Activated naive CD4-positive, alpha-beta T cell treated with anti-CD3 and anti-CD28 coated beads, Interleukin-2, amount 50 U/mL, for 16 hours (primary cell): Measurements from ENCODE around the gene TNFRSF8.
"Not testable (repeated sequence)": the region's sequence is repeated elsewhere in the genome, so short reads cannot be mapped to it uniquely, and the experiment has no call there.

ENCODE experiments used
- DNase-seq: peaks from one replicate; pipeline ENCODE4 v3.0.0-alpha.2; 2020

Gene TNFRSF8

DNA sequence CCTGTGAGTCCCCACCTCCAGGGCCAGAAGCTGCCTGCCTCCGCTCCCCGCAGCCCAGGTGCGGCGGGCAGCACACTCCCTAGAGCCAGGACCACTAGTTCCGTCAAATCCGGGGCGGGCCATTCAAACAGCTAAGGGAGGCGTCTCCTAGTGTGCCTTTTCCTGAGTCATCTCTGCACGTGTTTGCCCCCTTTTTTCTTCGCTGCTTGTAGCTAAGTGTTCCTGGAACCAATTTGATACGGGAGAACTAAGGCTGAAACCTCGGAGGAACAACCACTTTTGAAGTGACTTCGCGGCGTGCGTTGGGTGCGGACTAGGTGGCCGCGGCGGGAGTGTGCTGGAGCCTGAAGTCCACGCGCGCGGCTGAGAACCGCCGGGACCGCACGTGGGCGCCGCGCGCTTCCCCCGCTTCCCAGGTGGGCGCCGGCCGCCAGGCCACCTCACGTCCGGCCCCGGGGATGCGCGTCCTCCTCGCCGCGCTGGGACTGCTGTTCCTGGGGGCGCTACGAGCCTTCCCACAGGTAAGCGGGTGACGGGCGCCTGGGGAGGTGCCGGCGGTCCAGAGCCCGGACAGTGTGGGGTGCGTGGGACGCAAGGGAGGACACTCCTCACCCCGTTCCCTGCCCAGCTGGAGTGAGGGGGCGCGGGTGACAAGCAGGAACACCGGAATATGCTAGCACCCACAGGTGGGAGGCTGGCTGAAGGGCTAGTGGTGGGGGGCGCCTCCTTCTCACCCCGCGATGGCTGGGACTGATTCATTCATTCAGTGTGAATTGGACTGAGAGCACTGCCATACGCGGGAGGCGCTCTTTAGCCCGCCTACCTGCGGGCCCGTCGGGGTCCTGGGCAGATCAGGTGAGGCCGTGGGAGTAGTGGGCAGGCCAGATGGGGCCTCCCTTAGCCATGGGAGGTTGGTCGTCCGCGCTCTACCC is at the start of gene TNFRSF8:
Gene TNFRSF8 (plus strand): TSS at position 163 of the 932 bp plus-strand sequence. CDS start 296 bp downstream, at position 459.
- DNase-seq = peak; percentile 40

DNA sequence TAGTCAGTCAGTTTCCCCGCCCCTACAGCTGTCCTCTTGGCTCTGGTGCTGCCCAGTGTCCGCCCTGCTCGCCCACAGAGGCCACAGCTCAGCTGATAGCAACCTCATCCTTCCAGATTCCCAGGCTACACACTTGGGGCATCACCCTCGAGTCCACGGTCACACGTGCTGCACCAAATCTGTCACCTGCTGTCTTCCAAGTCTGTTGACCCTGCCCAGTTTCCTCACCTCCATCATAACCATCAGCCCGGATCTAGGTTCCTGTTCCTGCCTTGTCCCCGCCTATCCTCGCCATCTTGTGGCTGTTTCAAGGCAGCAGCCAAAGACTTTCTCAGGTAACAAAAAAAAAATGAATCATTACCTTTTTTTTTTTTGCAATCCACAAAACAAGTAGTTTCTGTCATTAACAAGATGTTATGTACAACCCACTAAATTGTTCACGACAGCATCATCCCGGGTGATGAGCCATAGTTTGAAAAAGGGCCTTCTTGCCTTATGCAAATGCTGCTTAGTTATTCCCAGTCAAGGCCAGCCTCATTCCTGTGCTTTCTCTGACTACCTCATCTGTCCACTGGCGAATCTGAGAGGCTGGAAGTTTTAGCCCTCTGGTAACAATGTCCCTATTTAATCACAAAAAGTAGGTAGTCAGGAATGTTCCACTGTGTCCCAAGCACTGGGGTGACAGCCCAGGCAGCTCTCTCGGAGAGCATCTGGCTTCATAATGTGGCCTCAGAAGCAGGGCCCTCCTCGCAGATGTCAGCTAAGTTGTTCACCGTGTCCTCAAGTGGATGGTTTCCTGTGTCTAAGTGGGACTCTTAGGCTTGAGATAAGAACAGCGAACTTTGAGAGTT is 48.7 kb upstream of the TNFRSF8 start:
- no peak for DNase-seq

DNA sequence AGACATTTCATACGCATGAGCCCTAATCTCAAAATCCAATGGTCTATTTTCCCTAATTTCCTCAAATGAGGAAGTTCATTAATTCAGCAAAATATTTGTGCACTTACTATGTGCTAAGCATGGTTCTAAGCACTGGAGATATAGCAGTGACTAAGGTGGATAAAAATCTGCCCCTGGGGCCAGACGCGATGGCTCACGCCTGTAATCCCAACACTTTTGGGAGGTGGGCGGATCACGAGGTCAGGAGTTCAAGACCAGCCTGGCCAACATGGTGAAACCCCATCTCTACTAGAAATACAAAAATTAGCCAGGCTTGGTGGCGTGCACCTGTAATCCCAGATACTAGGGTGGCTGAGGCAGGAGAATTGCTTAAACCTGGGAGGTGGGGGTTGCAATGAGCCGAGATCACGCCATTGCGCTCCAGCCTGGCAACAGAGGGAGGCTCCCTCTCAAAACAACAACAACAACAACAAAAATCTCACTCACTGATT is 48.1 kb upstream of the TNFRSF8 start:
- DNase-seq = no peak

DNA sequence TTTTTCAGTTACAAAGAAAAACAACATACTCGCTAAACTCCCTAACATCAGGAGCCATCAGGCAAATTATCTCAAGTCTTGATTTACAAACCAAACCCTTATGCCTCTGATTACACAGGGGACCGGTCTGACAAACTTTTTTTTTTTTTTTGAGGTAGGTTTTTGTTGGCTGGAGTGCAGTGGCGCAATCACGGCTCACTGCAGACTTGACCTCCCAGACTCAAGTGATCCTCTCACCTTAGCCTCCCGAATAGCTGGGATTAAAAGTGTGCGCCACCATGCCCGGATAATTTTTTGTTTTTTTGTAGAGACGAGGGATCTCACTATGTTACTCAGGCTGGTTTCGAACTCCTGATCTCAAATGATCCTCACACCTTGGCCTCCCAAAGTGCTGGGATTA is 47.6 kb upstream of the TNFRSF8 start:
- DNase-seq = no peak

DNA sequence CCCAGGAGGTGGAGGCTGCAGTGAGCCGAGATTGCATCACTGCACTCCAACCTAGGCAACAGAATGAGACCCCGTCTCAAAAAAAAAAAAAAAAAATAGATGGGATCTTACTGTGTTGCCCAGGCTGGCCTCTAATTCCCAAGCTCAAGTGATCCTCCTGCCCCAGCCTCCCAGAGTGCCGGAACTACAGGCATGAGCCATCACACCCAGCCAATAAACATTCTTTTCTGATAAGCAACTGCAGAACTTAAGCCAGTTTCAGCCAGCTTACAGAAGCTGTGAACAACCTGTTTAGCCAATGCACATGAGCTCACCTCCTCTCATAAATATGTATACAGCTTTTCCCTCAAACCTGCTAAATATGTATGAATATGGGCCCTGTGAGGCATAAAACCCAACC is 46.9 kb upstream of the TNFRSF8 start:
- no peak for DNase-seq

DNA sequence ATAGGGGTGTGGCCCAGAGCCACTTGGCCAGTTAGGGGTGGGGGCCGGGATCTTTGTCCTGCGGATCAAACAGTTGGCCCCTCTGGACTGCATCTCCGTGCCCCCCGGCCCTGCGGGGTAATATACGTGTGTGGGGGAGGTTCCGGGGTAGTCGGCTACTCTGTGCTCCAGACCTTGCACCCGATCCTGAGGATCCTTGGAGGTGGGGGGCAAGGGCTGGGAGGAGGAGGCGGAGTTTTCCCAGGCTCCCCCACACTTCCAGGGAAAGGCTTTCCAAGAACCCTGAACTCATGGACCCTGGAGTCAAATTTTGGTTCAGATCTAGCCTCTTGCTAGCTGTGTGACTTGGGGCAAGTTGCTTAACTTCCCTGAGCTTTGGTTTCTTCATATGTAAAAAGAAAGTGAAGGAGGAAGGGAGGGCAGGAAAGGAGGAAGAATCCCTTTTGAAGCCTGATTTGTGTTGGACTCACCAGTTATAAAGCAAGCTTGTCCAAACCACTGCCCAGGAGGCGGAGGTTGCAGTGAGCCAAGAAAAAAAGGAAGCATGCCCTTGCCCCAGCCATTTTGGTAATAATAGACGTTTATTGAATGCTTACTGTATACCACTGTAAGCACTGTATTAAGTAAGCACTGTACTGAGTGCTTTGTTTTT is 43.1 kb upstream of the TNFRSF8 start:
- DNase-seq = no peak

DNA sequence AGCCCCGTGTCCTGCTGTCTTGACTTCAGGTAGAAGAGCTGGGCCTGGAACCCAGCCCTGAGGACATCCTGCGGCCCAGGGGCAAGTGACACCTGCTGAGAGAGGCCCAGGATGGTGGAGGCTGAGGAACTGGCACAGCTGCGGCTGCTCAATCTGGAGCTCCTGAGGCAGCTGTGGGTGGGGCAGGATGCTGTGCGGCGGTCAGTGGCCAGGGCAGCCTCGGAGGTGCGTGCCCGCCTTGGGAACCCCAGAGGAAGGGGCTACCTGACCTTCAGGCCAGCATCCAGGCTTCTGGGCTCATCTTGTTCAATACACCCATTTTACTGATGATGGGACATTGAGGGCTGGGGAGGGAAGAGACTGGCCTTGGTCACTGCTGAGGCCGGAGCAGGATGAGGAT is 41.5 kb upstream of the TNFRSF8 start:
- no peak for DNase-seq

DNA sequence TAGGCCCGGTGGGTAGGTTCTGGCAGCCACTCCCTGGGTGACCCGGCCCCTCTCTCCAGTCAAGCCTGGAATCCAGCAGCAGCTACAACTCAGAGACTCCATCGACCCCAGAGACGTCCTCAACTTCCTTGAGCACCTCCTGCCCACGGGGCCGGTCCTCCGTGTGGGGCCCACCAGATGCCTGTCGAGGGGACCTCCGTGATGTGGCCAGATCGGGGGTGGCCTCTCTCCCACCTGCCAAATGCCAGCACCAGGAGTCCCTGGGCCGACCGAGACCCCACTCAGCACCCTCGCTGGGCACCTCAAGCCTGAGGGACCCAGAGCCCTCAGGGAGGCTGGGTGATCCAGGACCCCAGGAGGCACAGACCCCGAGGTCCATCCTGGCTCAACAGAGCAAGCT is 41.1 kb upstream of the TNFRSF8 start:
- no peak for DNase-seq

DNA sequence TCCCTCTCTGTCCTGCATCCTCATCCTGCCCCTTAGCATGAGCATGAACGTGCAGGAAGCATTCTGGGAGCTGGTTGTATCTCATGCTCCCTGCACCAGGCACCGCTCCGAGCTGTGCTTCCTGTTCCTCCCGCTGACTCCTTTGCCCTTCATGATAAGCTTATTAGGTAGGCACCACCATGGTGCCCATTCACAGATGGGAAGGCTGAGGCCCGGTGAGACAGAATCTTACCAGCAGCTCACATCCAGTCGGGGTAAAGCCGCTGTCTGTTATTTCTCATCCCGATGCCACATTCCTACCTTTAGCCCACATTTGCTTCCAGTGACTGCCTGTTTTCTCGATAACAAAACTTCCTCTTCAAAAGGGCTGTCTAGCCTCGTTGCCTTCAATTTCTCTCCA is 36.5 kb upstream of the TNFRSF8 start:
- no peak for DNase-seq

DNA sequence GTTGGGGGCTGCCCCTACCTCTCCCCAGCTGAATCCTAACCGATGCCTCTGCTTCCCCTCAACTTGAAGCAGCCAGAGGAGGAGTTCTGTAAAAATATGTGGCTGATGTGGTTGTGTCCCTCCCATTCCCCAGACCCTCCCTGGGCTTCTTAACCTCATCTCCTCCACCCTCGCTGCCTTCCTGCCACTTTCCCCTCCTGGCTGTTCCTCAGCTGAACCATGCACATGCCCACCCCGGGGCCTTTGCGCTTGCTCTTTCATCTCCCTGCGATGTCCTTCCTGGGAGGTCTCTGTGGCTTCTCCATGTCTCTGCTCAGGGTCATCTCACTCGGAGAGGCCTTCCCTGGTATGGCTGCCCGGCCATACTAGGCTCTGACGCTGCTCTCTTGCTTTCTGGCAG is 34.9 kb upstream of the TNFRSF8 start:
- DNase-seq = no peak

DNA sequence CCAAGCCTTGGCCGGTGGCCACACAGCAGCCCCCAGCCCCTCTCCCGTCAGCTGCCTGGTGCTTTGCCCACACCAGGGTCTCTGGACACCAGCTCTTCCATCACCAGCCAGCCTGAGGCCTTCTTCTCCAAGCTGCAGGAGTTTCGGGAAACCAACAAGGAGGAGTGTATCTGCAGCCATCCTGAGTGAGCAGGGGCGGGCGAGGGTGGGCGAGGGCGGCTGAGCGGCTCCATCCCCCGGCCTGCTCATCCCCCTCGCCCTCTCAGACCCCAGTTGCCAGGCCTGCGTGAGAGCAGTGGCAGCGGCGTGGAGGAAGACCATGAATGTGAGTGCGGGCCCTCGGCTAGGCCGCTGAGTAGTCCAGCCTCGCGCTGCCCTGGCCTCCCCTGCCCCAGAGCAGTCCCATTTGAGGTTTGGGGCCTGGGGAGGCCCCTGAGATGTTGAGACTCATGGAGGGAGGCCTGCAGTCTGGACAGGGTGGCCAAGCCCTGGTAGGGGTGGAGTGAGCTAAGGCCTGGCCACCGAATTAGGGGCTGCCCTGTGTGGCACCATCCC is 34.1 kb upstream of the TNFRSF8 start:
- DNase-seq = no peak

DNA sequence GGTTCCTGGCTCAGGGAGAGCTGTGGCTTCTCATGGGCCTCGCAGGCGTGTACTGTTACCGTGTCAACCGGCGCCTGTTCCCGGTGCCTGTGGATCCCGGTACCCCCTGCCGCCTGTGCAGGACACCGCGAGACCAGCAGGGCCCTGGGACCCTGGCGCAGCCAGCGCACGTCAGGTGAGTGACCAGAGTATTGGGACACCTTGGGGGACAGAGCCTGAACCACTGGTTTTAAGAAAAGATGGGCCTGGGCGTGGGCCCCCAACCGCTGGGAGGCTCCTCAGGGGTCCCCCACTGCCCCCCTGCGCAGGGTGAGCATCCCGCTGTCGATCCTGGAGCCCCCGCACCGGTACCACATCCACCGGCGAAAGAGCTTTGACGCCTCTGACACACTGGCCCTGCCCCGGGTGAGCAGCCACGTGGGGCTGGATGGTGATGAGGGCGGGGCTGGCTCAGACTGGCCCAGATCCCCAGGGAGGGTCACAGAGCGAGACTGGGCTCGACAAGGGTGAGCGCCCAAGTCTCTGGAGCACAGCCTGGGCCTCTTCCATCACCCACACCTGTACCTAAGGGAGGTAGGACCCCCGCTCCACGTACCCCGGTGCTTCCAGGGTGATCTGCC is 33.3 kb upstream of the TNFRSF8 start:
- DNase-seq = no peak

DNA sequence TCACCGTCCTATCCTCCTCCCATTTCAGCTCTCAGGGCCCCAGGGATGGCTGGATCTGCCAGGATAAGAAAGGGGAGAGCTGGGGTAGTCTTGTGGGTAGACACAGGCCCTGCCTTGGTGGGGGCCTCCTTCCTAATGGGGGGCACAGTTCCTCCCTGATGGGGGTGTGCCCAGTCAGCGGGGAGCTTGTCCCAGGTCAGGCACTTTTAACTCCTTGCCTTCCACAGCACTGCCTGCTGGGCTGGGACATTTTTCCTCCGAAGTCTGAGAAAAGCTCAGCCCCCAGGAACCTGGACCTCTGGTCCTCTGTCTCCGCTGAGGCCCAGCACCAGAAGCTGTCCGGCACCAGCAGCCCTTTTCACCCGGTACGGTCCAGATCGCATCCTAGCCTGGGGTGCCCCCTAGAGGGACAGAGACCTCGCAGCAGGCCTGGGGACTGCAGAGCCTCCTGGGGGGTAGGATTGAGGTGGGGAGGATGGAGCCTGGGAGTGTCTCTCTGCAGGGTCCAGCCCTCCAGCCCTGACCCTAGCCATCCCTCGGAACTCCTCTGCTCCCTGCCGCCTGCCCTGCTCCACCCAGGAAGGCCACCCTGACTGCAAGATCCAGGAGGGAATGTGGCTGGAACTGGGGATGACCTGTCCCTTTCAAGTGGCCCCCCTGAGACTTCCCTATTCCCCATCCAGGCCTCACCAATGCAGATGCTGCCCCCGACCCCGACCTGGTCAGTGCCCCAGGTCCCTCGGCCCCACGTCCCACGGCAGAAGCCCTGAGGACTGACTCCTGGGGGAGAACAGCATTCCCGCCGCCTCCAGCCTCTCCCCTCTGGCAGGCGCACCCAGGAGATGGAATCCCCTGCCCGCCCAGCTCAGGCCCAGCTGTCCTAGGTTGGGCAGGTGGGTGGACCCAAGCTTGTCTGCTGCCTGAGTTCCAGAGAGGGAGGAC is 31.8 kb upstream of the TNFRSF8 start:
- peak; percentile 39 for DNase-seq

DNA sequence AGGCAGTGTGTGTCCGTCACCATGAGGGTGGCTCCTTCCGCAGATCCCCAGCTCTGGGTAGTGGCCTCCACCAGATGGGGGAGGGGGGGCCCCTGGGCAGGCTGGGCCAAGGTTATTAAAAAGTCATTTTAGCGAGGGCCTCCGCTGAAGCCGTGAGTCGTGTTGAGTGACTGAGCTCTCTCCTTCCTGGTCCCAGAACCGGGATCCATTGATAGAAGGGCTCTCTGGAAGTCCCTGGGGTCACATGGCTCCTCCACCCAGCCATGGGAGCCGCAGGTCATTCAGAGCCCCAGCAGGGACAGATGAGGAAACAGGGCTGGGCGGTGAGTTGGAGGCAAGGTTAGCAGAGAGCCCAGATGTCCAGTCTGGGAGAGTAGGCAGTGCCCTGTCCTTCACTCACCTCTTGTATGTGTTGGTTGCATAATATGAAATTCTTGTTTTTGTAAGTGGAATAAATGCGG is 30.9 kb upstream of the TNFRSF8 start:
- DNase-seq = no peak

DNA sequence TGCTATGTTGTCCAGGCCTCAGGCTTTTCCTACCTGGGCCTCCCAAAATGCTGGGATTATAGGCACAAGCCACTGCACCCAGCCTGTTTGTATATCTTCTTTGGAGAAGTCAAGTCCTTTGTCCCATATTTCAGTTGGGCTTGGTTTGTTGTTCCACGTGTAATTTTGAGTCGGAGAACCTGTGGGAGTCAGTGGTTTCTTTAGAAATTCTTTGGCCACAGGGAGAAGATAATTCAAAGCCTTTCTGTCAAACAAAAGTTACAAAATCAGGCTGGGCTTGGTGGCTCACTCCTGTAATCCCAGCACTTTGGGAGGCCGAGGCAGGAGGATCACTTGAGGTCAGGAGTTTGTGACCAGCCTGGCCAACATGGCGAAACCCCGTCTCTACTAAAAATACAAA is 29.7 kb upstream of the TNFRSF8 start:
- not testable (repeated sequence) for DNase-seq

DNA sequence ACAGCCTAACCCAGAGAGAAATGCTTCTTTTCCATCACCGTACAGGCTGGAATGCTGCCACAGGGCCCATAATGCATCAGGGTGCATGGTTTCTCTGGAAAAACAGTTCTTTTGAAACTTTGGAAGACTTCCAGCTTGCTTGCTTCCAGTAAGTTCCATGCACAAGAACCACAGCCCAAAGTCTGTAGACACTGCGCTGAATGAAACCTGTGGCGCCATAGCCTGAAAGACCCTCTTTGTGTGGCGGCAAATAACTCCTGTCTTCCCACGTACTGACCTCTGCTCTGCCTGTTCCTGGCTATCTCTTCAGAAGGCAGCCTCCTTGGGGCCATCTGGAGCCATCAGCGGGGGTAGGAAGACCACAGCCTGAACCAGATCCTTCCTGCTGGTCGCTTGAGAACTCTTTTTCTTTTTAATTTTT is 28.7 kb upstream of the TNFRSF8 start:
- DNase-seq = no peak

DNA sequence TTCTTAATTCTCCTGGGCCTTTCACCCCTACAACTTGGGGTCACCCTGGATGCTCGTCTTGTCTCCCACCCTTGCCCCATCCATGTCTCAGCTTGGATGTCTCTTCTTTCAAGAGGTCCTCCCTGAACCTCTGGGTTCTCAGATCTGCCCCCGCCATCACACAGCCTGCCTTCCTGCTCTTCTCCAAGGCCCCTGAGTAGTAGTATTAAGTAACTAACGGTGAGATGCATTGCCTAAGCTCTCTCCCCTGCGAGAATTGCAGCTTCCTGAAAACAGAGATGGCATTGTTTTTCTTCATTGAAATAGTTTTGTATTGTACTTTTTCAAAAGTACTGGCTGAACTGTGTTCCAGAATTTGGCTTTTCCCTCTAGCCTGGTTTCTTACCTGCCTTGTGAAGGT is 27.8 kb upstream of the TNFRSF8 start:
- no peak for DNase-seq

DNA sequence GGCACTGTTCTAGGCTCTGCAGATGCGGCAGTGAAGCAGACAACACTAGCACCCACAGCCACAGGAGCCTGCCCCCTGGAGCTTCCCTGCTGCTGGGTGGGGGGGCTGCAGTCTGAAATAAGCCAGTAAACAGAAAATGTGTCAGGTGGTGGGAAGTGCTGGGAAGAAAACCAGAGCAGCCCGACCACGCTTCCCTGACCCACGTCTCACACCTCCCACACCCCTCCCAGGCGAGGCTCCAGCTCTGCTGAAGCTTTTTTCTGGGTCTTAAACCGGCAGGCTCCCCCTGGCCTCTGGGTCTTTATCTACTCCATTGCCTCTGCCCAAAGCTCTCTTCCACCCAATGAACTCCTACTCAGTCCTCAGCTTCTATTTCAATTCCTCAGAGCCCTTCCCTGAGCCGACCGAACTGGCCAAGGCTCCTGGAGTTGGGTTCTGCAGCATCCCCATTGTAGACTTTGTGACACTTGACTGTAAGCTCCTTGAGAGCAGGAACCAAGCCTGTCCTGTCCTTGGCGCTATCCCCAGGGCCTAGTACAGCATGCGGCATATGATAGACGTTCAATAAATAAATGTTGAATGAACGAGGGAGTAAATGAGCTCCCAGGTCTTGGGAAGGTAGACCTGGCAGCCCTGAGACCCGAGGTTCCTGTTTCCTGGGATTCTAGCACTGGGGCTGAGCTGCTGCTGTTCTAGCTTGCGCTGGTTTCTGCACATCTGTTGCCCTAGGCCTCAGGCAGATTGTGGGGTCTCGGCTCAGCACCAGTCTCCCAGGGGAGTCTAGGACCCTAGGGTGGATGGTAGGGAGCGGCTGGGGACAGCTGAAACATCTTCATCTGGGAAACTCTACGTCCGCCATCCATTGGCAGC is 25.4 kb upstream of the TNFRSF8 start:
- DNase-seq = no peak

DNA sequence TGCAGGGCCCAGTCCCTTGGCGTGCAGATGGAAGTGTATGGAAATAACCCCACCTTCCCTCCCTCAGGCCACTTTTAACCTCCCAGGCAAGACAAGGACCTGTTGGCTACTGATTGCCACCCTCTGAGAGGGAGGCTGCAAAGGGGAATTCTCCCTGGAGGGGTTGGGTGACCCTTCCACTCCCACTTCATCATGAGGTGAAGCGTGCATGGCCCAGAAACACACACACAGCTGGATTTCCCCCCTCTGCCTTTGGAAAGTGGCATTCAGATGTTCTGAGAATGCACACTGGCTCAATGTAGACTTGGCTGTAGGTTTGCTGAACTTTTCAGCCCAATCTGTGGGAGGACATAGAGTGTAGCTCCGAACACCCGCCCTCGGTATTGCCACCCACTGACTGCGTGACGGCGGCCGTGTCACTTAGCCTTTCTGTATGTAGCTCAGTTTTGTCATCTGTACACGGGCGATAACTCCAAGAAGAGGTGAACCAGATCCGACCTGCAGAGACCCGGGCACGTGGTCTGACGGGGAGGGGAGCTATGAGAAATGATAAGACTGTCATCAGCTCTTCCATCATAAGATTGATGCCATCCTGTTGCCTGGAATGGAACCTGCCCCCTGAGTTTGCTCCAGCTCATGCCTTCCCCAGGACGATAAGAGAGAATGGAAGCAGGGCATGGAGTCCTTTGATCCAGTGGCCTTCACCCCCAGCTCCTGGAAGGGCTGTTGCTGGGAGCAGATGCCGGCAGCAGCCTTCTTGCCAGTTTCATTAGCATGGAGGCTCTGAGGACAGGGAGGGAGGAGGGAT is 24.5 kb upstream of the TNFRSF8 start:
- DNase-seq = no peak
